HG03460 (cell line): ENCODE data around the gene JCAD.
"Not testable (repeated sequence)": the region's sequence is repeated elsewhere in the genome, so short reads cannot be mapped to it uniquely, and the experiment has no call there.

ENCODE experiments used
- ATAC-seq: cut with Tn5 transposase; IDR thresholded peaks from one replicate; pipeline ENCODE4 v1.9.1; 2021; ENCODE audit not compliant: unreplicated experiment

JCAD gene

DNA sequence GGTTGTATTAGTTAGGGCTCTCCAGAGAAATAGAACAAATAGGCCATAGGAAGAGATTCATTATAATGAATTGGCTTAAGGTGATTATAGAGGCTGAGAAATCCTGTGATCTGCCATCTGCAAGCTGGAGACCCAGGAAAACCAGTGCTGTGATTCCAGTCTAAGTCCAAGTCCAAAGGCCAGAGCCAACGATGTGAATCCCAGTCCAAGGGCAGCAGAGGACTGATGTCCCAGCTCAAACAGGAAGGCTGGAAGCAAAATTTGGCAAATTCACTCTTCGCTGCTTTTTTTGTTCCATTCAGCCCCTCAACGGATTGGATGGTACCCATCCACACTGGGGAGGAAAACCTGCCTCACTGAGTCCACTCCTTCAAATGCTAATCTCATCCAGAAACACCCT is 68.0 kb downstream of the JCAD start:
- ATAC-seq, result no peak

DNA sequence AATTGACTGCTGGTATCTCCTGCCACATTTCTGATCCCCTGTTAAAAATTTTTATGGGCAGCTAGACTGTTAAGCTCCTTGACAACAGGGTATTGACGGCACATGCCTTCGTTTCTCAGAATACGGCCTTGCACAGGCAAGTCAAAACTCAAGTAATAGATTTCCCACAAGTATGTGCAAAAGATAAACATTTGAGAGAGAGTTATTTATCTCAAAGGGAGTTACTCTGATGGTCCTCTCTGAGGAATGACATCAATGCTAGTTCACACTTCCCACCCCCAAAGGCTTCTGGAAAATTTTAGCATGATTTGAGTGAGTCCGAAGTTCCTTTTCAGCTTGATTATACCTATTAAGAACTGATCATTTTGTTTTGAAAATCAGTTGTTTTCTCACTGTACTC is 71.9 kb downstream of the JCAD start:
- ATAC-seq, result no peak

DNA sequence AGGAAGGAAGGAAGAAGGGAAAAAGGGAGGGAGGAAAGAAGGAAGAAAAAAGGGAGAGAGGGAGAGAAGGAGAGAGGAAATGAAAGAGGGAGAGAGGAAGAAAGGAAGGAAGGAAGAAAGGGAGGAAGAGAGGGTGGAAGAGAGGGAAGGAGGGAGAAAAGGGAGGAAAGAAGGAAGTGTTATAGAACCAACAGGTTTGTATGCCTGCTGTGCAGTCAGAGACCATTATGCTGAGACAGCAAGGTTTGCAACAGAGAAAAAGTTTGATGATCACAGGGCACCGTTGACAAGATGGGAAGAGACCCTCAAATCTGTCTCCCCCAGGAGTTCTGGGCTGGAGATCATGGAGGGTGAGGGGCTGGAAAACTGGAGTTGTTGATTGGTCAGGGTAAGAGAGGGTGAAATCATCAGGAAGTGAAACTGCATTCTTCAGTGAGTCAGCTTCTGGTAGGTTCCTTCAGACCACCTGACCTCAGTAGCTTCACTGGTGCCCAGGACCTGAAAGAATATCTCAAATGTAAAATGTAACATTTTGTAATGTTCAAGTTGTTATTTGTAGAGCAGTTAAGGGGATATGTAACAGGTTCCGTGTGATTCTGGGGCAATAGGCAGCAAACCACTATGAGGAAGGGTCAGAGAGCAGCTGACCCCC is 76.3 kb downstream of the JCAD start:
- ATAC-seq, result no peak

DNA sequence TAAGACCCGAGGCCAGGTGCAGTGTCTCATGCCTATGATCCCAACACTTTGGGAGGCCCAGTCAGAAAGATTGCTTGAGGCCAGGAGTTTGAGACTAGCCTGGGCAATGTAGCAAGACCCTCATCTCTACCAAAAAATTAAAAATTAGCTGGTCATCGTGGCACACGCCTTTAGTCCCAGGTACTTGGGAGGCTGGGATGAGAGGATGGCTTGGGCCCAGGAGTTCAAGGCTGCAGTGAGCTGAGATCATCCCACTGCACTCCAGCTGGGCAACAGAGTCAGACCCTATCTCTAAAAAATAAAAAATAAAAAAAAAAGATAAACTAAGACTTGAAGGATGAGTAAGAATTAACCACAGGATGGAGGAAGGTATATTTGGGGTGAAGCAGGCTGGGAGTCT is 77.9 kb downstream of the JCAD start:
- ATAC-seq, result no peak

DNA sequence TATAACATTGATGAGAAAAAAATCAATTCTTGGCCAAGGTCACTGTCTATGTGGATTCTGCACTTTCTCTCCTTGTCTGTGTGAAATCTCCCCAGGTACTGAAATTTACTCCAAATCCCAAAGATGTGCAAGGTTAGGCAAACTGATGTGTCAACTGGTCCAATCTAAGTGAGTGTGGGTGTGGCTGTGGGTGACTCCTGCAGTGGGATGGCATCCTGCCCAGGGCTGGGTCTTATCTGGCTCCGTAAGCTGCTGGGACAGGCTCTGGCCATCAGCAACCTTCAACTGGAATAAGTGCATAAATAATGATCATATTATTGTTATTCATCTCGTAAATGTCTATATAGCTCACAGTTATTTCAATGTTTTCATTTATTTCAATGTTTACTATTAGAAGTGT is 79.3 kb downstream of the JCAD start:
- ATAC-seq, result no peak

DNA sequence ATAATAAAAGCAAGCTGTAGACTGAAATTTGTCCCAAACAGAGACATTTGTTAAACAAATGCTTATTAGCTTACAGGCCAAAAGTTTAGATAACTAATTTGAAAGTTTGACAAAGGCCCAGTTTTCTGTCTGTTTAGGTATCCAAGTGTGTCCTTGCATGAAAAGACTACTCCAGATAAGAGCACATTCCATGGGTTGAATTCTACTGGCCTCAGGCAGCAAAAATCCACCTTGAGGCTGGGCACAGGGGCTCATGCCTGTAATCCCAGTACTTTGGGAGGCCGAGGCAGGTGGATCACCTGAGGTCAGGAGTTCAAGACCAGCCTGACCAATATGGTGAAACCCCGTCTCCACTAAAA is 80.0 kb downstream of the JCAD start:
- ATAC-seq, result not testable (repeated sequence)

DNA sequence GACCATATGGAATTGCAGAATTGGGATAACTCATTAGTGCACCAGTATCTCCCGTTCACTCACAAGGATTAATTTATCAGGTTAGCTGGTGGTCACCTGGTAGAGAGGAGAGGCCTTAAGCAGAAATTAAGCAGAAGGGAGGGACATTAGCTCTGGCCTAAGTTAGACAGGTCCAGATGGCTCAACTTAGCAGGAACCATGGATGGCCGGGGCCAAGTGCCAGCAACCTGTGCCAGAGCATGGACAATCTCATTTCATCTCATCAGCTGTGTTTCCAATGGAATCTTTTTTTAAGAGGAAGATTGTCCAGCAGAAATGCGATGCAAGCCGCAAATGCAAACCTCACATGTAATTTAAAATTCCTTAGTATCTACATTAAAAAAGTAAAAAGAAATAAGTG is 82.2 kb downstream of the JCAD start:
- ATAC-seq, result no peak

DNA sequence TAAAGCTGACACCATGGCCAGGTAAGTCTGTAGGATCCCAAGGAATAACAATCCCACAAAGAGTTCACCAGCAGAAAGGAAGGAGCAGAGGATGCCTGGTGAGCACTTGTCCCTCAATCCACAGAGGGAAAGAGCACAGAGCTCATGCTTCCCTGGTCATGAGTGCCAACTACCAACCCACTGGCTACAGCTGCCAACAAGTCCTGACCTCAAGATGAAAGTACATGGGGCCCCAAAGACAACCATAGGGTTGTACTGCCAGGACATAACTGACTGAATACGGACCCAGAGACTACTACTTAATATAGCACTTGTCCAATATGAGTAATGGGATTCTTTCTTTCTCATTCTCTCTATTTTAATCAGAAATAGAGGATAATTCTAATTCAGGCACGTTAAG is 83.3 kb downstream of the JCAD start:
- ATAC-seq, result no peak

DNA sequence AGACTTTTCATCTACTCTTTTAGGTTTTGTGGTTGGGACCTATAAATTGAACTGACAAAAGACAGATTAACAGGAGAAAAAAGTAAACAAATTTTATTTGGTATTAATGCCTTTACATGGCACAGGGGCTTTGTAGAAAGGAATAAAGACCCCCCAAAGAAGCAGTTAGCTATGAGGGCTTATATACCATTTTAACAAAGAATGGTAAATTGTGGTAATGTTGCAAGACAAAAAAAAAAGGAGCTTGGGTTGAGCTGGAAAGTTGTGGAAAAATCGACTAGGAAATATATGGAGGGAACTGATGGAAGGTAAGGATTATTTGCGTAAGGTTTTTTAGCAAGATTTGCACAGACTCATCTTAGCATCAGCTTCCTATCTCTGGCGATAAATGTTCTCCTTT is 84.6 kb downstream of the JCAD start:
- ATAC-seq, result no peak

DNA sequence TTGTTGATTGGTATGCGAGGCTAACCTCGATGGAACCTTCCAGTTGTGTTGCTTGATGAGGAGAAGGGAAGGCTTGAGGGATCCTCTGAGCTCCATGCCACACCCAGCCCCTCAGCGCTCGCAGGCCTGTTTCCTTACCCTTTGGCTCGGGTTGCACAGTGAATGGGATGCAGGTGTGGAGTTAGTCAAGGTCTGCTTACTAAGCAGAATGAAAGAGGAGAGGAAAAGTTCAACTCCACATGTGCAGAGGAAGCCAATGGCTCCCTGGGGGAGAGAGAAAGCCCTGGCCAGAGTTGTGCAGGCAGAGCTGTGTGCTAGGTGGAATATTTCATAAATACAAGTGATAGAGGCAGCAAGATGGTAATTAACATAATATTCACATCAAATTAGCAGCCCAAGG is 85.5 kb downstream of the JCAD start:
- ATAC-seq, result no peak

DNA sequence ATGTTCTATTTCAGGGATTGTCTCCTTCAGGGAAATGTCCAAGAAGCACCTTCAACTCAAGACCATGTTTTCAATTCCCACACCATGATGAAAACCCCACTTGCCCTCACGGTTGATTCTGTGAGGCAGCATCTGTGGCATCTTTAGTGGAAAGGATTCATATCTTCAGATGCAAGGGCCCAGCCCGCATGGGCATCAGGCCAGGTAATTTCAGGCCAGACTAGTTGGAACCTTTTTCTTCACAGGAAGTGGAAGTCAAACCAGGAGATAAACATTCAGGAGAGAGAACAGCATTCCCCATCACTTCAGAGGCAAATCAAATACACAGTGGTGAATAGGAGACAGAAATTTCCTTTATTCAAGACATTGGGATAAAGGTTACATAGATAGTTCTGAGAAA is 88.8 kb downstream of the JCAD start:
- no peak for ATAC-seq

DNA sequence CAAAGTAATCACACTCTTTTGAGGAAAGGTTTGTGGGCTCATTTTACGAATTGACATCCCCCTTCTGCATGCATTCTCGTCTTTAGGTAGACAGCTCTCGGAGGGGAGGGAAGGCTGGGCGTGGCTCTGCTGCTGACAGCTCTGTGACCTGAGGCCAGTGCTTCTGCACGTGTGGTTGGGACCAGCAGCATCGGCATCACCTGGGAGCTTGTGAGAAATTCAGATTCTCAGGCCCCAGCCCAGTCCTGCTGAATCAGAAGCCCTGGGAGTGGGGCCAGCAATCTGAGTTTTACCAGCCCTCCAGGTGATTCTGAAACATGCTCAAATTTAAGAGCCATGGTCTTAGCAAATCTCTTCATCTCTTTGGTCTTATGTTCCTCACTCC is 89.4 kb downstream of the JCAD start:
- no peak for ATAC-seq

DNA sequence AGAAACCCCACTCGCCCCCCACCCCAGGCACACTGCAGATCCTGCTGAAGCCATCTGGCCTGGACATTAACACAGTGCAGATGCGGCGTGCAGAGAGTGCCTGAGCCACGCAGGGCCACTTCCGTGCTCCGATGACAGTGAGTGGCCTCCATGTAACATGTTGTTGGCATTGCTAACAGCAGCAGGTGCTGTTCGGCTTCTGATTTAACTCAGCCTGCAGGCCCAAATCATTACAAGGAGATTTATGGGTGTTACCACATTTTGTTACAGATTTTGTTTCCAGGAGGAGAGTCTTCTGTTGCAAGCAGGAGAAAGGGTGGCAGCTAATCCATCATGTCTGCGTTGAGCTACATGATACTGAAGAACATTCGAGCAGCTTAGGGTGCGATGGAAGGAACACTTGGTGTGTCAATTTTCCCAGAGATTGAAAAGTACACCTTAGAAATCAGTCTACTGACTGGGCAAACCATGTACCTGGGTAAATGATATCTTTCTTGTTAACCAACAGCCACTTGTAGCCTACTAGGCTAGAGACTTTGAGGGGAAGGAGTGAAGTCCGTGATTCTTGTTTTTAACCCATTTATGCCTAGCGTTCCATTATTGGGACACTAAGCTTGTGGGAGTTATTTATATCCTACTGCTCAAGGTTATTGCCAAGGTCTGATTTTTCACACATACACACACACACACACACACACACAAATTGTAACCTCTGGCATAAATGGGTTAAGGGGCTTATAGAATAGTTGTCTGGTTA is 90.0 kb downstream of the JCAD start:
- ATAC-seq, result no peak

DNA sequence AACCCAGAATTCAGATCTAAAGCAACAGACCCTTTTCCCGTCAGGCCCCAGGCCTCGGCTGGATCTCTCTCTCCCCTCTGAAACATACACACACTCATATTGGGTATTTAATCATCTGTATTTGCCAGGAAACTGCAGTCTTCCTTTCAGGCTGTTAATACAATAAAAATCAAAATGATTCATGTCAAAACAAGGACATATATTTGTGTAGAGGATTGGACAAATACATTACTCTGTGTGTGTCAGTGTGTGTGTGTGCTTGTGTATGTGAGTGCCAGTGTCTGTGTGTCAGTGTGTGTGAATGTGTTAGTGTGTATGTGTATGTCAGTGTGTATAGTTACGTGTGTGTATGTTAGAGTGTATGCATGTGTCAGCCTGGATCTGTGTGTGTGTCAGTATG is 90.8 kb downstream of the JCAD start:
- no peak for ATAC-seq

DNA sequence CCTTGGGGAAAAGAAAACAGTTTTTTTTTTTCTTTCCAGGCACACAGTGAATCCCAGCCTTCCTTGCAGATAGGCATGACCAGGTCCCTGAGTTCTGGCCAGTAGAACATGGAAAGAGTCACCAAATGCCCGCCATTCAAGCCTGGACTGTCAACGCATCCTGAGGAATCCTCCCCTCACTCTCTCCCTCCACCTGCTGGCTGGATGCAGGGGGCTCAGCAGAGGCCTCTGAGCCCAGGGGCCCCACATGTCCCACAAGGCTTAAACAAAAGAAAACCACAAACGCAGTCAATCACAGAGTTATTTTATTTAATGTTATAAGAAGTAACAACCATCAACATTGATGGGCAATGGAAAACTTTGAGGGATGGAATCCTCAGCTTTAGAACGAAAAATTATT is 93.1 kb downstream of the JCAD start:
- ATAC-seq, result no peak
